Vagina (tissue), 2 donors: ENCODE measurements around the gene TXN. TPM values are rescaled to one million over a fixed set of nuclear protein-coding genes. Genes with fewer than 3 reads are reported as not detected.

Experiments
- DNase-seq, 2 donors: peaks; one replicate each; pipeline ENCODE4 v3.0.0-alpha.2; 2017; ENCODE audit errors: extremely low spot score in 2 of 2
- H3K27ac ChIP-seq: fragments of 200-600 bp; sonication (generic); one replicate; pipeline ENCODE4 v1.5.1; 2019
- H3K27me3 ChIP-seq: fragments of 200-600 bp; sonication (generic); one replicate; pipeline ENCODE4 v1.5.1; 2019
- H3K36me3 ChIP-seq, 2 donors: fragments of 200-600 bp; sonication (generic); one replicate each; pipeline ENCODE4 v1.5.1; 2017 to 2019
- H3K4me1 ChIP-seq: fragments of 200-600 bp; sonication (generic); one replicate; pipeline ENCODE4 v1.5.1; 2019
- H3K4me3 ChIP-seq, 2 donors: fragments of 200-600 bp; sonication (generic); 1 replicate in 1 of 2; 2 replicates in 1 of 2; pipeline ENCODE4 v1.5.1; 2016 to 2019
- H3K9me3 ChIP-seq: fragments of 200-600 bp; sonication (generic); one replicate; pipeline ENCODE4 v1.5.1; 2019
- POLR2A ChIP-seq, 2 donors: fragments of 450-650 bp; IDR thresholded peaks; one replicate each; pipeline ENCODE4 v1.6.1; 2017; ENCODE audit warnings: antibody characterized with exemption in 2 of 2, mild to moderate bottlenecking in 2 of 2, moderate library complexity in 2 of 2
- POLR2AphosphoS5 ChIP-seq, 2 donors: sonication (generic); formaldehyde crosslinking; IDR thresholded peaks; one replicate each; pipeline ENCODE4 v1.9.0; 2017; ENCODE audit warnings: antibody characterized with exemption in 2 of 2, mild to moderate bottlenecking in 2 of 2, low read depth in 1 of 2; ENCODE audit not compliant: insufficient read depth in 1 of 2
- intact Hi-C: fragments of 100-400 bp; cut with DNase I; formaldehyde crosslinking; loops from one replicate; pipeline ENCODE4 v1.15.1; 2023
- total RNA-seq: library from RNA; depleted of rRNA; stranded (reverse); fragments of >200 nt; gene quantifications from one replicate; pipeline ENCODE4 v1.2.3, GENCODE V29; 2016
- TF ChIP-seq, protein P1 (sequence below), 3 experiments: fragments of 450-650 bp in 2 of 3; fragments of 200-600 bp in 1 of 3; sonication (generic) in 1 of 3; IDR thresholded peaks; one replicate each; pipeline ENCODE4 v1.5.1; 2017 to 2019; ENCODE audit warnings: antibody characterized with exemption in 3 of 3, mild to moderate bottlenecking in 2 of 3, moderate library complexity in 2 of 3

Gene TXN
- total RNA-seq, 1 donor from 2014 or later, result 162 TPM

DNA sequence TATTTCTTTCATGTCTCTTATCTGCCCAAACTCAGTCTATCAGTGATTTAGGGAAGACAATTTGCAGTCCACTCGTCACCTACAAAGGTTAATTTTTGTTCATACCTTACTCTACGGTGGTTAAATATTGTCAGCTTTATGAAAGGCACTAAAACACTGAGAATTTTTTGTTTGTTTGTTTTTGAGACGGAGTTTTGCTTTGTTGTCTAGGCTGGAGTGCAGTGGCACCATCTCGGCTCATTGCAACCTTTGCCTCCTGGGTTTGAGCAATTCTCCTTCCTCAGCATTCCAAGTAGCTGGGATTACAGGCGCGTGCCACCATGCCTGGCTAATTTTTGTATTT lies 26.4 kb upstream of the TXN start:
- no peaks in the 10 kb centered on the region for H3K27me3 ChIP-seq
- H3K9me3 ChIP-seq, result no peaks in the 10 kb centered on the region
- no peaks in the 10 kb centered on the region for H3K4me1 ChIP-seq
- intact Hi-C loops, result no loop called here
- no peak for DNase-seq
- no peaks in the 10 kb centered on the region for H3K36me3 ChIP-seq
- no peak overlapping the region for H3K27ac ChIP-seq
- TF ChIP-seq POLR2A (IDR thresholded peaks at IDR 0.05) (no peak), POLR2AphosphoS5 (IDR thresholded peaks at IDR 0.05; ENCODE audit: insufficient read depth in 1 of 2, low read depth in 1 of 2) (no peak)
- TF ChIP-seq, protein P1, sequence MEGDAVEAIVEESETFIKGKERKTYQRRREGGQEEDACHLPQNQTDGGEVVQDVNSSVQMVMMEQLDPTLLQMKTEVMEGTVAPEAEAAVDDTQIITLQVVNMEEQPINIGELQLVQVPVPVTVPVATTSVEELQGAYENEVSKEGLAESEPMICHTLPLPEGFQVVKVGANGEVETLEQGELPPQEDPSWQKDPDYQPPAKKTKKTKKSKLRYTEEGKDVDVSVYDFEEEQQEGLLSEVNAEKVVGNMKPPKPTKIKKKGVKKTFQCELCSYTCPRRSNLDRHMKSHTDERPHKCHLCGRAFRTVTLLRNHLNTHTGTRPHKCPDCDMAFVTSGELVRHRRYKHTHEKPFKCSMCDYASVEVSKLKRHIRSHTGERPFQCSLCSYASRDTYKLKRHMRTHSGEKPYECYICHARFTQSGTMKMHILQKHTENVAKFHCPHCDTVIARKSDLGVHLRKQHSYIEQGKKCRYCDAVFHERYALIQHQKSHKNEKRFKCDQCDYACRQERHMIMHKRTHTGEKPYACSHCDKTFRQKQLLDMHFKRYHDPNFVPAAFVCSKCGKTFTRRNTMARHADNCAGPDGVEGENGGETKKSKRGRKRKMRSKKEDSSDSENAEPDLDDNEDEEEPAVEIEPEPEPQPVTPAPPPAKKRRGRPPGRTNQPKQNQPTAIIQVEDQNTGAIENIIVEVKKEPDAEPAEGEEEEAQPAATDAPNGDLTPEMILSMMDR (IDR thresholded peaks at IDR 0.05), result no peak
- H3K4me3 ChIP-seq, result no peak overlapping the region

DNA sequence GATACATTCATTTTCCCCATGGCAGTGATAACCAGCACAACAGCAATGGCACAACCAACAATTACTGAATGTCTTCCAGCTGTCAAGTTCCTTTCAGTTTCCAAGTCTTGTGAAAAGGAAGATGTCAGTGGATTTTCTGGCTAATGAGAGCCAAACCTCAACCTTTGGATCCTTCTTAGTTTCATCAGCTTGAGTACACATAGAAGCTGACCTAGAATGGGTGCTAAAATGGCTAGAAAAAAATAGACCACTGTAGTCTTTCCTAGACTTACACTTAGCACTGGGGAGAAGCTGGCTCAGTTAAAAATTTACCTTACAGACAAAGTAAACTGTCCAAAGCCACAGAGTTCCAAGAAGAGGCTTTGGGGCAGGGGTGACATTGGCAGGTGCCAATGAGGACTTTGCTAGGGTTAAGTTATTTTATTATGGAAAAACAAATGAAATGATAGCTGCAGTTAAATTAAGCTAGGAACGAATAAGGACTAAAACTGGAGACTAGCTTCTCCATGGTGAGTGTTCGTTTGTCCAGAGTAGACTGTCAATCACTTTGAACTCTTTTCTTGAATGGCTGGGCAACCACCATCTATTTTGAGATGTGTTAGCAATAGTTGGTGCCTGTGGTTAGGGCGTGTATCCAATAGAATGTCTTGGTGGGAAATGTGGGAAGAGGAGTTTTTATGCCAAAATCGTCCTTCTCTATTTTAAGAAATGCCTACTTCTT lies 25.9 kb upstream of the TXN start:
- intact Hi-C loops, result no loop called here
- Histone ChIP-seq H3K4me3 (no peak overlapping the region), H3K27ac (no peak overlapping the region), H3K36me3 (no peaks in the 10 kb centered on the region), H3K27me3 (no peaks in the 10 kb centered on the region), H3K4me1 (no peaks in the 10 kb centered on the region), H3K9me3 (no peaks in the 10 kb centered on the region)
- no peak for DNase-seq
- TF ChIP-seq, protein P1 (IDR thresholded peaks at IDR 0.05), result no peak
- TF ChIP-seq POLR2AphosphoS5 (IDR thresholded peaks at IDR 0.05; ENCODE audit: insufficient read depth in 1 of 2, low read depth in 1 of 2) (no peak), POLR2A (IDR thresholded peaks at IDR 0.05) (no peak)

DNA sequence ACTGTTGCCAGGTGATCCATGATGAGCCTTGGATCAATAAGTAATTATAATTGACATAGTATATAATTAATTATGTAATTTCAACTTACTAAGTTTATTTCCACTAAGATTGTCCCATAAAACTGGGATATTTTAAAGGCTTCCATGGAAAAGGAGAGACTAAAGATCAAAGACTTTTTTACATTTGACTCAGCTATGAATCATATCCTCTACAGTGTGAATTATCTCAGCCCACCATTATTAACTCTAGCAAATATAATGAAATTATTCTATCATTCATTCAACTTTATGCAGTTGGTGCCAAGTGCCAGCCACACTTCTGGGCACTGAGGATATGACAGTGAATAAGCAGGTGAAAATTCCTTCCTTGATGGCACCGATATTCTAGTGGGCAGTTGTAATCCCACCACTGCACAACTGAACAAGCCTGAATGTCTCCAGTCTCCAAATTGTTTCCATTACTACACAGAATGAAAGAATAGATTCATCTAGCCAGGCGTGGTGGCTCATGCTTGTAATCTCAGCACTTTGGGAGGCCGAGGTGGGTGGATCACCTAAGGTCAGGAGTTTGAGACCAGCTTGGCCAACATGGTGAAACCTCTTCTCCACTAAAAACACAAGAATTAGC lies 21.9 kb upstream of the TXN start:
- Histone ChIP-seq H3K27me3 (no peaks in the 10 kb centered on the region), H3K4me1 (no peaks in the 10 kb centered on the region), H3K36me3 (no peaks in the 10 kb centered on the region), H3K27ac (no peak overlapping the region), H3K9me3 (no peaks in the 10 kb centered on the region), H3K4me3 (no peak overlapping the region)
- TF ChIP-seq, protein P1 (IDR thresholded peaks at IDR 0.05), result no peak
- TF ChIP-seq POLR2AphosphoS5 (IDR thresholded peaks at IDR 0.05; ENCODE audit: insufficient read depth in 1 of 2, low read depth in 1 of 2) (no peak), POLR2A (IDR thresholded peaks at IDR 0.05) (no peak)
- intact Hi-C loops, result no loop called here
- DNase-seq, result no peak

DNA sequence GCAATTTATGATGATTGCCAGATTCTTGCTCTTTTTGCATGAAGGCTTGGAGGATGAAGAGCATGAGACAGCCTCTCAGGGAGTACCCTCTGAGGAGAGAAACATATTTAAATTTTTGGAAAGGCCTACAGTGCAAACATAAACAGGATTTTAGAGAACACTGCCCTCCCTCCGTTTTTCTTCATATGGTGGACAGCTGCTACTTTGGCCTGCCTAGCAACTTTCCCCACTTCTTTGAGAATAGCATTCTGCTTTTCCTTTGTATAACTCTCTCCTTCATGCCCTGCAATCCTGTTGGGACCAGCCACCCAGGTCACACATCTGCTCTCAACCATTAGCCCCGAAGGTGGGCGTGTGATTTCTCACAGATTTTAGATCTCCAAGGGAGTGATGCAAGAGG lies 20.5 kb upstream of the TXN start:
- Histone ChIP-seq H3K4me1 (no peaks in the 10 kb centered on the region), H3K36me3 (no peaks in the 10 kb centered on the region), H3K4me3 (no peak overlapping the region), H3K27me3 (no peaks in the 10 kb centered on the region), H3K27ac (no peak overlapping the region), H3K9me3 (no peaks in the 10 kb centered on the region)
- no peak for DNase-seq
- TF ChIP-seq POLR2A (IDR thresholded peaks at IDR 0.05) (no peak), POLR2AphosphoS5 (IDR thresholded peaks at IDR 0.05; ENCODE audit: insufficient read depth in 1 of 2, low read depth in 1 of 2) (no peak)
- TF ChIP-seq, protein P1 (IDR thresholded peaks at IDR 0.05), result no peak
- intact Hi-C loops, result no loop called here
